NB4 (cell line): ENCODE measurements around the gene CCSER1.

Experiments
- MYC ChIP-seq: IDR thresholded peaks from 2 replicates; pipeline ENCODE4 v1.6.1; 2011; ENCODE audit warnings: low read depth, low read length
- POLR2A ChIP-seq: IDR thresholded peaks from 2 replicates; pipeline ENCODE4 v1.6.1; 2011; ENCODE audit warnings: mild to moderate bottlenecking; ENCODE audit not compliant: insufficient read length; ENCODE audit errors: extremely low read depth
- TF ChIP-seq, protein P1 (sequence below): IDR thresholded peaks from one replicate; pipeline ENCODE4 v1.5.1; 2012; ENCODE audit warnings: low read depth, low read length

DNA sequence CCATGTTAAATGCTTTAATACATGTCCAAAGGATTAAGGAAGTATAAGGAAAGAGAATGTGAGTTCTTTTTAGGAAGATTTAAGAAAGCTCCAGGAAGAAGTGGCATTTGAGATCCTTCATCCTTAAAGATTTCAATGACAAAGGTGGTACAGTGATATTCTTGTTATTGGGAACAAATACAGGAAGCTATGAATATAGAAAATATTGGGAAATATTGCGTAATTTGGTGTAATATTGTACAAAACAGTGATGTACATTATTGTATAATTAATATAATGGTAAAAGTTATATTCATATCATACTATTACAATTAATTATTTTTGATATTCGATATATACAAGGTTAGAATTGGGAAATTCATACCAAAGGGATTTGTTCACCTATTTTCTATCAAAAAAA lies 937.9 kb downstream of the CCSER1 start:
- TF ChIP-seq POLR2A (no peak), MYC (no peak)
- TF ChIP-seq, protein P1, sequence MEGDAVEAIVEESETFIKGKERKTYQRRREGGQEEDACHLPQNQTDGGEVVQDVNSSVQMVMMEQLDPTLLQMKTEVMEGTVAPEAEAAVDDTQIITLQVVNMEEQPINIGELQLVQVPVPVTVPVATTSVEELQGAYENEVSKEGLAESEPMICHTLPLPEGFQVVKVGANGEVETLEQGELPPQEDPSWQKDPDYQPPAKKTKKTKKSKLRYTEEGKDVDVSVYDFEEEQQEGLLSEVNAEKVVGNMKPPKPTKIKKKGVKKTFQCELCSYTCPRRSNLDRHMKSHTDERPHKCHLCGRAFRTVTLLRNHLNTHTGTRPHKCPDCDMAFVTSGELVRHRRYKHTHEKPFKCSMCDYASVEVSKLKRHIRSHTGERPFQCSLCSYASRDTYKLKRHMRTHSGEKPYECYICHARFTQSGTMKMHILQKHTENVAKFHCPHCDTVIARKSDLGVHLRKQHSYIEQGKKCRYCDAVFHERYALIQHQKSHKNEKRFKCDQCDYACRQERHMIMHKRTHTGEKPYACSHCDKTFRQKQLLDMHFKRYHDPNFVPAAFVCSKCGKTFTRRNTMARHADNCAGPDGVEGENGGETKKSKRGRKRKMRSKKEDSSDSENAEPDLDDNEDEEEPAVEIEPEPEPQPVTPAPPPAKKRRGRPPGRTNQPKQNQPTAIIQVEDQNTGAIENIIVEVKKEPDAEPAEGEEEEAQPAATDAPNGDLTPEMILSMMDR, result no peak
